CD4-positive, alpha-beta T cell treated with Interleukin-12 subunit alpha and Interleukin-12 subunit beta, for 1 hour (primary cell): ENCODE measurements around the gene S100PBP.

Experiments used
- DNase-seq: peaks from one replicate; pipeline ENCODE4 v3.0.0-alpha.2; 2020

S100PBP gene

GRCh38 chr1:32817159-32817814 is at the start of gene S100PBP, which contains the start of gene YARS1:
S100PBP (plus strand) TSS chr1:32817653; CDS start chr1:32826100, 8,447 bp downstream.
YARS1 (minus strand) TSS chr1:32817358; CDS start chr1:32817244, 114 bp downstream.
- peak; percentile 100 for DNase-seq

GRCh38 chr1:32768110-32768850 is 49.2 kb upstream of the S100PBP start:
- DNase-seq, result no peak

GRCh38 chr1:32769524-32770220 is 47.8 kb upstream of the S100PBP start:
- DNase-seq, result no peak

GRCh38 chr1:32770221-32770731 is 47.2 kb upstream of the S100PBP start:
- DNase-seq, result no peak

GRCh38 chr1:32770741-32771548 is 46.5 kb upstream of the S100PBP start:
- DNase-seq, result no peak

- no peak for DNase-seq
These were observed 45.7 kb upstream of the S100PBP start for GRCh38 chr1:32771561-32772280.

GRCh38 chr1:32772281-32773017 is 45.0 kb upstream of the S100PBP start:
- no peak for DNase-seq

- DNase-seq, result peak; percentile 76
These were observed 44.3 kb upstream of the S100PBP start for GRCh38 chr1:32773018-32773763.

GRCh38 chr1:32773764-32774463 is 43.5 kb upstream of the S100PBP start:
- no peak for DNase-seq

- DNase-seq, result no peak
These were observed 43.0 kb upstream of the S100PBP start for GRCh38 chr1:32774464-32774808.

- no peak for DNase-seq
These were observed 42.4 kb upstream of the S100PBP start for GRCh38 chr1:32774950-32775634.

- DNase-seq, result no peak
These were observed 41.7 kb upstream of the S100PBP start for GRCh38 chr1:32775640-32776337.

GRCh38 chr1:32779242-32779641 is 38.2 kb upstream of the S100PBP start:
- DNase-seq, result no peak

- no peak for DNase-seq
These were observed 37.4 kb upstream of the S100PBP start for GRCh38 chr1:32780005-32780404.

- DNase-seq, result no peak
These were observed 36.7 kb upstream of the S100PBP start for GRCh38 chr1:32780628-32781234.

- DNase-seq, result no peak
These were observed 35.4 kb upstream of the S100PBP start for GRCh38 chr1:32782086-32782485.

GRCh38 chr1:32783851-32784250 is 33.6 kb upstream of the S100PBP start:
- no peak for DNase-seq

- DNase-seq, result no peak
These were observed 32.6 kb upstream of the S100PBP start for GRCh38 chr1:32784817-32785216.
